Stomach (tissue), 4 donors: ENCODE measurements around the gene NCOR1.

Source experiments
- CTCF ChIP-seq, 7 experiments: fragments of 450-650 bp in 4 of 7; fragments of 200-600 bp in 3 of 7; sonication (generic) in 3 of 7; IDR thresholded peaks; one replicate each; pipeline ENCODE4 v1.5.1; 2016 to 2019; ENCODE audit warnings: antibody characterized with exemption in 7 of 7, control low read depth in 2 of 7, mild to moderate bottlenecking in 1 of 7
- EP300 ChIP-seq: sonication (generic); formaldehyde crosslinking; IDR thresholded peaks from one replicate; pipeline ENCODE4 v1.6.1; 2017; ENCODE audit warnings: antibody characterized with exemption
- POLR2A ChIP-seq, 4 donors: fragments of 450-650 bp; IDR thresholded peaks; one replicate each; pipeline ENCODE4 v1.6.1; 2016; ENCODE audit warnings: antibody characterized with exemption in 4 of 4, control low read depth in 2 of 4, mild to moderate bottlenecking in 1 of 4, moderate library complexity in 1 of 4
- POLR2AphosphoS5 ChIP-seq, 3 donors: sonication (generic); formaldehyde crosslinking; IDR thresholded peaks; one replicate each; pipeline ENCODE4 v1.6.1; 2016; ENCODE audit warnings: antibody characterized with exemption in 3 of 3

GRCh38 chr17:16073845-16074244 is 141.5 kb downstream of the NCOR1 start:
- TF ChIP-seq POLR2AphosphoS5 (IDR thresholded peaks at IDR 0.05) (no peak), CTCF (IDR thresholded peaks at IDR 0.05) (no peak), POLR2A (IDR thresholded peaks at IDR 0.05) (no peak), EP300 (no peak)
